LNCaP clone FGC (cell line): ENCODE results near the gene ATXN7L1.

Experiments used
- DNase-seq: peaks from one replicate; pipeline ENCODE4 v3.0.0-alpha.2; 2011; ENCODE audit warnings: low read depth
- H3K4me3 ChIP-seq: 2 replicates; pipeline ENCODE4 v1.5.1; 2011; ENCODE audit warnings: mild to moderate bottlenecking, low read depth, low read length, control low read depth
- TF ChIP-seq, protein P1 (sequence below): IDR thresholded peaks from 2 replicates; pipeline ENCODE4 v1.5.1; 2012; ENCODE audit warnings: mild to moderate bottlenecking; ENCODE audit not compliant: control insufficient read depth, insufficient read depth; ENCODE audit errors: extremely low read depth

The ATXN7L1 gene

DNA sequence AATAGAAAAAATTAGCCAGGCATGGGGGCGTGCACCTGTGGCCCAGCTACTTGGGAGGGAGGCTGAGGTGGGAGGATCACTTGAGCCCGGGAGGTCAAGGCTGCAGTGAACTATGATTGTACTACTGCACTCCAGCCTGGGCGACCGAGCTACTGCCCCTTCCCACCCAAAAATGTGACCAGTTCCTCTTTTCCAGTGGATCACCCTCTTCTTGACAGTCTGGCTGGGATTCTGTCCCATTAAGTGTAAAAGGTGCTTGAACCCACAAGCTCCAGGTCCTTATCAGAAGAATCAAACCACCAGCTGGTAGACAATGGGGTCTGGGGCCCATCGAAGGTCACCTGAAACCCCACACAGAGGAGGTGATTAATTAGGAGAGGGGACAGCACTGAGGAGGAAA is 14.1 kb downstream of the ATXN7L1 start:
- DNase-seq = no peak

DNA sequence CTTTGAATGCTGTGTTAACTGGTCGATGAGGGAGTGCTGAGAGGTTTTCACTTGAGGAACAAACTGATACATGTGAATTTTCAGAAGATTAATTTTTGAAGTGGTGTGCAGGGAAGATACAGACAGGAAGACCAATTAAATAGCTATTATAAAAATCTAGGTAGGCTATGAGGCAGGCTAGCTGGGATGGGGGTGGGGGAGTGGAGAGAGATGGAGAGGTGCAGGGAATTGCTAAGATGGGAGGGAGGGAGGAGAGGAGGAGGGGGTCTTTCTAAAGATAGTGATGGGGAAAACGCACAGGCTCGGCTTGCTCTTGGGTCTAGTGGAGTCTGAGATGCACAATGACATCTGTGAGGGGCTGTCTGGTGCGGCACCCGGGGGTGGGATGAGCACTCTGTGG is 15.2 kb downstream of the ATXN7L1 start:
- no peak overlapping the region for H3K4me3 ChIP-seq
- TF ChIP-seq, protein P1, sequence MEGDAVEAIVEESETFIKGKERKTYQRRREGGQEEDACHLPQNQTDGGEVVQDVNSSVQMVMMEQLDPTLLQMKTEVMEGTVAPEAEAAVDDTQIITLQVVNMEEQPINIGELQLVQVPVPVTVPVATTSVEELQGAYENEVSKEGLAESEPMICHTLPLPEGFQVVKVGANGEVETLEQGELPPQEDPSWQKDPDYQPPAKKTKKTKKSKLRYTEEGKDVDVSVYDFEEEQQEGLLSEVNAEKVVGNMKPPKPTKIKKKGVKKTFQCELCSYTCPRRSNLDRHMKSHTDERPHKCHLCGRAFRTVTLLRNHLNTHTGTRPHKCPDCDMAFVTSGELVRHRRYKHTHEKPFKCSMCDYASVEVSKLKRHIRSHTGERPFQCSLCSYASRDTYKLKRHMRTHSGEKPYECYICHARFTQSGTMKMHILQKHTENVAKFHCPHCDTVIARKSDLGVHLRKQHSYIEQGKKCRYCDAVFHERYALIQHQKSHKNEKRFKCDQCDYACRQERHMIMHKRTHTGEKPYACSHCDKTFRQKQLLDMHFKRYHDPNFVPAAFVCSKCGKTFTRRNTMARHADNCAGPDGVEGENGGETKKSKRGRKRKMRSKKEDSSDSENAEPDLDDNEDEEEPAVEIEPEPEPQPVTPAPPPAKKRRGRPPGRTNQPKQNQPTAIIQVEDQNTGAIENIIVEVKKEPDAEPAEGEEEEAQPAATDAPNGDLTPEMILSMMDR = no peak
- no peak for DNase-seq

More for the DNA sequence above, 14.1 kb downstream of the ATXN7L1 start:
- TF ChIP-seq, protein P1 = no peak
- H3K4me3 ChIP-seq = no peak overlapping the region

DNA sequence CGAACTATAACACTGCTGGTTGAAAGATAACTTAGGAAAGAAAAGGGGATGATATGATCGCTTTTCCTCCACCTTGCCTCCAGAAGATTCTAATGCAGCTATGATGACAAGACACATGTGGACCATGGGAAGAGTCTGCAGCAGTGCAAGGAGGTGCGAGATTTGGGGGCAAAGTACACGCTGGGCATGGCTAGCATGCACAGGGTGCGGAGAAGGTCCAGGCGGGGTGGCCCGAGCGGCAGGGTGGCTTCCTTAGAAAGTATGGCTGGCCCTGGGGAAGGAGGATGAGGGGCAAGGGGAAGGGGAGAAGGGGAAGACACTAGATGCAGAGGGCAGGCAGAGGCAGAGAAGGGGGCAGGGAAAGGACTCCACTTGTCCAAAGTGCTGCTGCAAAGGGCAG is 15.6 kb downstream of the ATXN7L1 start:
- H3K4me3 ChIP-seq = no peak overlapping the region

DNA sequence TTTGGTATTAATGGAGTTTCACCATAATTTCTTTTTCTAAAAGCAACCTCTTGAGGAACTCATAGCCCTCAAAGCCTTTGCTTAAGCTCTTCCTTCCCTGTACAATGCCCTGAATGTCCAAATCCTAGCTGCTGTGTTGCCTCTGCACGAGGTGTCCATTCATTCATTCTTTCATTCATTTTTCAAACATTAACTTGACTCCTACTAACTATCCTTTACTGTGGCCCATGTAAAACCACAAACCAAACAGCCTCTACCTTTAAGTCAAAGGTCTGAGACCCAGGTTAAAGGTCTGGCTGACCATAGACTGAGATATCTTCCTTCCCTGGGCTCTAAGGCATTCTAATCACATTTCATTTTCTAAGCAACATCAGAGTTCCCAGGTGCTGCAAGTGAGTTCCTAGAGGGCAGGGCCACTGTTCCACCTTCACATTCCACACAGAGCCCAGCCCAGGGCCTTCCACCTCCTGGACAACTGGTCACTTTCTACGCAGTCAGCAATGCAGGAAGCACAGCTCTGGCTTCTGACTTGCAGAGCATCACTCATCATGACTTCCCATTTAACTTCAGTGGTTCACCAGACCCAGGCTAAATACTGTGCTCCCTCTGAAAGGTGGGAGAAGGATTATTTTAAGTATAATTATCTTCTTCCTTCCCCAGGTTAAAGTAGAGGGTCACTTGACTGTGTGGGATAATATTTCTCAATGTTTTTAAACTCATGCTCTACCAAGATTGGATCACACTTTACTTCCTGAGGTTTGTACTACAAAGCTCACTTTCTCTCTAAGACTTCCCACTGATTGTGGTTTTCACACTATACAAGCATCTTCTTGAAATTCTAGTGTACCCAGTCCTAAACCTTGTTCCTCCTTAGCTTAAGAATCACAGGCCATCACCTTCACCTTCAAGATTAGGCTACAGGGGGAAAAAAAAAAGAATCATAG is 19.1 kb downstream of the ATXN7L1 start:
- no peak for DNase-seq
- TF ChIP-seq, protein P1 = no peak
- H3K4me3 ChIP-seq = no peak overlapping the region

More for the DNA sequence above, 15.6 kb downstream of the ATXN7L1 start:
- TF ChIP-seq, protein P1 = no peak
- DNase-seq = no peak

DNA sequence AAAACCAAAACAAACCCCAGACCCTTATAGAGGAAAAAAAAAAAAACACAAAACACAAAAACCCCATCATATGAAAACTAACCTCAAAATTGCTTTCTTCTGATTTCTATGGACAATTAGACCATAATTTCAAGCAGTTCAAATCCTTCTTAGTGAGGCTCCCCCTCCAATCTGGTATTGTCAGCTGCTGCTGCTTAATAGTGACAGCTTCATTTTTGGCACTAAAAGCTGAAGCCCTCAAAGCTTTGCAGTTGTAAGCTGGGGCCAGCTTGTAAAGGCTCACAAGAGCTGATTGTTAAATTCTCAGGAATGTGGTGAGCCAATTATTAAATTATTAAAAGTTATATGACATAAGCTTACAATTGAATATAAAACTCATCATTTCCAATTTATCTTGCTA is 21.9 kb downstream of the ATXN7L1 start:
- TF ChIP-seq, protein P1 = no peak
- no peak overlapping the region for H3K4me3 ChIP-seq
- no peak for DNase-seq

DNA sequence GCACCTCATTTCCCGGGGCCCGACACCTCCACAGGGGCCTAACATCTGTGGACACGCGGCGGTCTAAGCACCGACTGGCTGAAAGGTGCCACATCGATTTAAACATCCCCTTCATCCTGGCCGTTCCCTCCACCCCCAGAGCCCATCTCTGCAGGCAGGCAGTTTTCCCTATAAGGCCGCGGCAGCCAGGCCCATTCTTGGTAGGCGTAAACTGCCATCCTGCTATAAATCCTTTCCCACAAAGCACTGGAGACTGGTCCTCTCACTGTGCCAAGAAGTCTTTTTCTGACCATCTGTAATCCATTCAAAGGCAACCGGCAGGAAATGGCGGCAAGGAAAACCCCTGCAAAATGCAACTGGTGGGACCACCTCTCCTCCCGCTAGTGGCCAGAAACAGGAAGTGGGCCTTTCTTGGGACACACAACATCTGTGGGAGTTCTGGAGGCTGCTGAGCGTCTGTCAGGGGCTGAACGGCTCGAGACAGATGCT is 22.4 kb downstream of the ATXN7L1 start:
- H3K4me3 ChIP-seq = no peak overlapping the region
- TF ChIP-seq, protein P1 = no peak
- DNase-seq = no peak

DNA sequence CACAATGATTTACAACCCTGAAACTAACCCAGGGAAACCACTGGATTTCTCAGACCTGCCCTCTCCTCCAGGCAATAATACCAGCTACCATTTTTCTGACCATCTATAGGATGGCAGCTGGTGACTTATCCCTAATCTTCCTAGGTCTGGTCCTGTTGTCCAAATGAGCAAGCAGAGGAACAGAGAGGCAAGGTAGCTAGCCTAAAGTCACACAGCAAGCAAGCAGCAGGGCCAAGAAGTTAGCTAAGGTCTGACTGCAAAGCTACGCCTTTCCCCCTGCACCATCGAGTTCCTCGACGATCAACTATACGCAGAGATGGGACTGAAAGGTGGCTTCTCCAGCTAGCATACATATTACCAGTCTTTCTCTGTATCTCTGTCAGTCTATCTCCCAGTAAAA is 25.3 kb downstream of the ATXN7L1 start:
- TF ChIP-seq, protein P1 = no peak
- DNase-seq = no peak
- H3K4me3 ChIP-seq = no peak overlapping the region
